Ishikawa (cell line): ENCODE results near the gene CCDC66.

Source experiments
- CEBPB ChIP-seq: IDR thresholded peaks from 2 replicates; pipeline ENCODE4 v1.6.1; 2012
- CREB1 ChIP-seq: IDR thresholded peaks from 2 replicates; pipeline ENCODE4 v1.6.1; 2012; ENCODE audit warnings: low read depth
- EGR1 ChIP-seq: IDR thresholded peaks from 2 replicates; pipeline ENCODE4 v1.6.1; 2012
- EP300 ChIP-seq: IDR thresholded peaks from 2 replicates; pipeline ENCODE4 v1.6.1; 2012; ENCODE audit warnings: borderline replicate concordance
- FOXM1 ChIP-seq: IDR thresholded peaks from 2 replicates; pipeline ENCODE4 v1.6.1; 2012; ENCODE audit warnings: low read depth, borderline replicate concordance
- NFIC ChIP-seq: IDR thresholded peaks from 2 replicates; pipeline ENCODE4 v1.6.1; 2012
- RAD21 ChIP-seq: IDR thresholded peaks from 2 replicates; pipeline ENCODE4 v1.6.1; 2012; ENCODE audit warnings: low read depth
- TAF1 ChIP-seq: IDR thresholded peaks from 2 replicates; pipeline ENCODE4 v1.6.1; 2012; ENCODE audit warnings: low read depth, mild to moderate bottlenecking
- TCF12 ChIP-seq: IDR thresholded peaks from 2 replicates; pipeline ENCODE4 v1.6.1; 2012; ENCODE audit warnings: low read depth
- TEAD4 ChIP-seq: IDR thresholded peaks from 2 replicates; pipeline ENCODE4 v1.6.1; 2012
- YY1 ChIP-seq: IDR thresholded peaks from 2 replicates; pipeline ENCODE4 v1.6.1; 2012; ENCODE audit warnings: low read depth
- ZBTB7A ChIP-seq: IDR thresholded peaks from 2 replicates; pipeline ENCODE4 v1.6.1; 2012; ENCODE audit warnings: low read depth
- TF ChIP-seq, protein P1 (sequence below): IDR thresholded peaks from 2 replicates; pipeline ENCODE4 v1.6.1; 2012
- TF ChIP-seq, protein P2 (sequence below): IDR thresholded peaks from 2 replicates; pipeline ENCODE4 v1.6.1; 2012
- TF ChIP-seq, protein P3 (sequence below): IDR thresholded peaks from 2 replicates; pipeline ENCODE4 v1.6.1; 2012; ENCODE audit warnings: low read depth, mild to moderate bottlenecking

CCDC66 gene

DNA sequence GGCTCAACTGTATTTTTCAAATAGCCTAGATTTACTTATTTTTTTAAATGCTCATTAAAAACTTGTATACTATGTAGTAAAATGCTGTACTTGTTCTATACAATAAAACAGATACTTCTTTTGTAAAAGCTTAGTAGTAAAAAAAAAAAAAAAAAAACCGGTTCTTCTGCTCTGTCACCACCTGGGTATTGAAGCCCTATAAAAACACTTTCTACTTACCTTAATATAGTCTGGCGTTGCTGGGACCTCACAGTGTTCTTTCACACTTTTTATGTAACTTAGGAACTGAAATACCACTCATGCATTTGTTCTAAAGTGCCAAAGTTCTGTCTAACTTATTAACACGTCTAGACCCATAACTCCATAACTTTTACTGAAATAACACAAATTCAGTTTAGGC, 64.7 kb downstream of the CCDC66 start:
- no peak for TF ChIP-seq RAD21
- TF ChIP-seq TEAD4: no peak
- TF ChIP-seq EGR1: no peak
- TF ChIP-seq FOXM1: no peak
- TF ChIP-seq EP300: no peak
- no peak for TF ChIP-seq ZBTB7A
- TF ChIP-seq YY1: no peak
- TF ChIP-seq NFIC: no peak
- no peak for TF ChIP-seq CEBPB
- TF ChIP-seq, protein P1, sequence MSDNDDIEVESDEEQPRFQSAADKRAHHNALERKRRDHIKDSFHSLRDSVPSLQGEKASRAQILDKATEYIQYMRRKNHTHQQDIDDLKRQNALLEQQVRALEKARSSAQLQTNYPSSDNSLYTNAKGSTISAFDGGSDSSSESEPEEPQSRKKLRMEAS: no peak

DNA sequence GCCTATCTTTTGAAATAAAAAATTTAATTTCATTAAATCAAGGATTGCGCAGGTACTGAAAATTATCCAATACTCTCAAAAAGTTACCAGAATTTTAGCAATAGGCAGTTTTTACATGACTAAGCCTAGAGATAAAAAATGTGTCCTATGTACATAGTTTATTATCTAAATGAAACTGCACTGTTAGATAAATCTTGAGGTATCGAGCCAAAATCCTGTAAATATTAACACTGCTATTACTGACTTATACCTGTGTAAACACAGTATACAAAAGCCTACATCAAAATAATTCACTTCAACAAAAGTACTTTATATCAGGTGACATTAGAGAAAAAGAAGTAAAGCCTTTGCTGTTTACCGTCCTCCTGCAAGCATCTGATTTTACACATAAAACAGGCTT, 65.4 kb downstream of the CCDC66 start:
- TF ChIP-seq, protein P2, sequence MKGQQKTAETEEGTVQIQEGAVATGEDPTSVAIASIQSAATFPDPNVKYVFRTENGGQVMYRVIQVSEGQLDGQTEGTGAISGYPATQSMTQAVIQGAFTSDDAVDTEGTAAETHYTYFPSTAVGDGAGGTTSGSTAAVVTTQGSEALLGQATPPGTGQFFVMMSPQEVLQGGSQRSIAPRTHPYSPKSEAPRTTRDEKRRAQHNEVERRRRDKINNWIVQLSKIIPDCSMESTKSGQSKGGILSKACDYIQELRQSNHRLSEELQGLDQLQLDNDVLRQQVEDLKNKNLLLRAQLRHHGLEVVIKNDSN: no peak
- TF ChIP-seq CEBPB (no peak), YY1 (no peak), TEAD4 (no peak), FOXM1 (no peak)
- TF ChIP-seq, protein P3, sequence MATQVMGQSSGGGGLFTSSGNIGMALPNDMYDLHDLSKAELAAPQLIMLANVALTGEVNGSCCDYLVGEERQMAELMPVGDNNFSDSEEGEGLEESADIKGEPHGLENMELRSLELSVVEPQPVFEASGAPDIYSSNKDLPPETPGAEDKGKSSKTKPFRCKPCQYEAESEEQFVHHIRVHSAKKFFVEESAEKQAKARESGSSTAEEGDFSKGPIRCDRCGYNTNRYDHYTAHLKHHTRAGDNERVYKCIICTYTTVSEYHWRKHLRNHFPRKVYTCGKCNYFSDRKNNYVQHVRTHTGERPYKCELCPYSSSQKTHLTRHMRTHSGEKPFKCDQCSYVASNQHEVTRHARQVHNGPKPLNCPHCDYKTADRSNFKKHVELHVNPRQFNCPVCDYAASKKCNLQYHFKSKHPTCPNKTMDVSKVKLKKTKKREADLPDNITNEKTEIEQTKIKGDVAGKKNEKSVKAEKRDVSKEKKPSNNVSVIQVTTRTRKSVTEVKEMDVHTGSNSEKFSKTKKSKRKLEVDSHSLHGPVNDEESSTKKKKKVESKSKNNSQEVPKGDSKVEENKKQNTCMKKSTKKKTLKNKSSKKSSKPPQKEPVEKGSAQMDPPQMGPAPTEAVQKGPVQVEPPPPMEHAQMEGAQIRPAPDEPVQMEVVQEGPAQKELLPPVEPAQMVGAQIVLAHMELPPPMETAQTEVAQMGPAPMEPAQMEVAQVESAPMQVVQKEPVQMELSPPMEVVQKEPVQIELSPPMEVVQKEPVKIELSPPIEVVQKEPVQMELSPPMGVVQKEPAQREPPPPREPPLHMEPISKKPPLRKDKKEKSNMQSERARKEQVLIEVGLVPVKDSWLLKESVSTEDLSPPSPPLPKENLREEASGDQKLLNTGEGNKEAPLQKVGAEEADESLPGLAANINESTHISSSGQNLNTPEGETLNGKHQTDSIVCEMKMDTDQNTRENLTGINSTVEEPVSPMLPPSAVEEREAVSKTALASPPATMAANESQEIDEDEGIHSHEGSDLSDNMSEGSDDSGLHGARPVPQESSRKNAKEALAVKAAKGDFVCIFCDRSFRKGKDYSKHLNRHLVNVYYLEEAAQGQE: no peak
- TF ChIP-seq, protein P1: no peak

DNA sequence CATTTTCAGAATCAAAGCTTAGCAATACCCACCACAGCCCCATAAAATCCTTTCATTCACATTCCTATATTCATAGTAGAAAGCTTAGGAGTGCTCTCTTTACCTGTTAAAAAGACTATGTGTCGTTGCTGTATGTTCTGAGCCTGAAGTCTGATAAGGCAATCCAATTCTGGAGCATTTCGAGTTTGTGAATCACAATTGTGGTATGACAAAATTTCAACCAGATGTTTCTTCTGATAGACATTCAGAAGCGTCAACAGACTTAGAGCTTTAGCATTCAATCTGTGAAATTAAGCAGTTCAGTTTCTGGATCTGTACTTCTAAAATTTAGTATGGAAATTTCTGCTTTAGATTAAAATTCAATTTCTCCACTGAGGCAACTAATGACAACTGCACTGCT, 67.8 kb downstream of the CCDC66 start:
- TF ChIP-seq TCF12 (no peak), TEAD4 (no peak), ZBTB7A (no peak), FOXM1 (no peak), EP300 (no peak), YY1 (no peak), TAF1 (no peak), EGR1 (no peak), NFIC (no peak), CREB1 (no peak), RAD21 (no peak), CEBPB (no peak)
- TF ChIP-seq, protein P3: no peak
- TF ChIP-seq, protein P2: no peak
- TF ChIP-seq, protein P1: no peak

DNA sequence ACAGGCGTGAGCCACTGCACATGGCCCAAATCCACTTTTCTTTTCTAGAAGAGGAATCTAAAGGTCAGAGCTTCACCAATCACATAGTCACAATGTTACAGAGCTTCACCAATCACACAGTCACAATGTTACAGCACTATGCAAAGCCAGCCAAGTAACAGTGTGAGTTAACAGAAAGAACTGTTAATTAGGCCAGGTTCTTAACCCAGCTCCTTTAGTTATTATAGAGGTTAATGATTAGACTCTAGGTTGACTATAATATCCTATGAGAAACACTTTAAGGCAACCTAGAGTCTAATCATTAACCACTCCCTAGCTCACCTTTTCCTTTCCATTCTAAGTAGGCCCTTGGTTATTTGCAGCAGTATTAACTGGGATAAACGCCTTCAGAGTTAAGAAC, 72.1 kb downstream of the CCDC66 start:
- TF ChIP-seq ZBTB7A: no peak
- TF ChIP-seq, protein P3: no peak

DNA sequence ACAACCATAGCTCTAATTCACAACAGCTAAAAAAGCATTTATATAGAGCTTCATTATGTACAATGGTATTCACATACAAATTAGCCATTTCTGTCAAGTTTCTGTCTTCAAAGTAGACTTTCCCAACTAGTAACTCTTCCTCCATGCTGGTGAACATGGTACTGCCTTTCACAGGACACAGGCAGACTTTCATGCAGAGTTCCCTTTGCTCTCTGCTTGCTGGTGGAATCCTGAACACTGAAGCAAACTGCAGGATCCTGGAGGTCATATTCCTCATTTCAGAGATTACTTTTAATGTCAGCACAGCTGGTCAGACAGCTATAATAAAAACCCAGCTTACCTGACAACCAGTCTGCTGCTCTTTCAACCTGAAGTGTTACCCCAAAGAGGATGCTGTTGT, 72.5 kb downstream of the CCDC66 start:
- TF ChIP-seq EP300 (no peak), TEAD4 (no peak), RAD21 (no peak), NFIC (no peak), TCF12 (no peak), EGR1 (no peak), CREB1 (no peak), TAF1 (no peak), ZBTB7A (no peak), CEBPB (no peak), YY1 (no peak), FOXM1 (no peak)
- TF ChIP-seq, protein P2: no peak
- TF ChIP-seq, protein P3: no peak
- TF ChIP-seq, protein P1: no peak
